GM12892 (cell line): ENCODE results near the gene RHOT2.

Source experiments
- POLR2A ChIP-seq: IDR thresholded peaks from 2 replicates; pipeline ENCODE4 v1.6.1; 2011; ENCODE audit warnings: low read depth, low read length, control low read depth
- POLR2AphosphoS5 ChIP-seq: IDR thresholded peaks from 2 replicates; pipeline ENCODE4 v1.6.1; 2011; ENCODE audit warnings: low read depth, low read length, control low read depth
- TAF1 ChIP-seq: IDR thresholded peaks from 2 replicates; pipeline ENCODE4 v1.6.1; 2011; ENCODE audit warnings: low read depth, mild to moderate bottlenecking, control low read depth, low read length, borderline replicate concordance

DNA sequence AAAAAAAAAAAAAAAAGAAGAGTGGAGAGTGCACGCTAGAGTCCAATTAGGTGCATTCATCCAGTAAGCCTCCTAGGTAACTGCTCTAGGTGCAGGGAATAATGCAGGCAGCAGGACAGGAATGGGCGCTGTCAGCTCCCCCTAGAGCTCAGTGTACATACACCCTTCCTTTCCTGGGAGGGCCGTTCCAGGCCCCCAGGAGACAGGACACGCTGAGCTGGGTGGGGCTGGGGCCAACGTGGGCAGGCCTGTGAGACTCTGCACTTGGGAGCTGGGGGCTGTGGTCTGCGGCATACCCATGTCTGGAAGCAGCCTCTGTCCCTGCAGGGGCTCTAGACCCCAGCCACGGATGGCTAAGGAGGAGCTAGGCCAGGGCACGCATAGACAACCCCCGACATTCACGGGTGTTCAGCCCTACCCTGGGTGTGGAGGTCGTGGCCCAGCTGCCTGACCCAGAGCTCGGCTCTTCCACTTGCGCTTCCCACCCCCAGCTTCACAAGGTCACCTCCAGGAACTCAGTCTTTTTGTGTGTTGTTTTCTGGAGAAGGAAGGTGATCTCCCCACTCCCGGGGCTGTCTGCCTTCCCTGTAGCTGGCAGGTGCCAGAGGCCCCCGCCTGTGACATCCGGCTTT, 52.0 kb downstream of the RHOT2 start:
- no peak for TF ChIP-seq POLR2A
- TF ChIP-seq POLR2AphosphoS5 = no peak
- no peak for TF ChIP-seq TAF1
